Gastroesophageal sphincter (tissue), 4 donors: ENCODE results near the gene PTPRN2. TPM values are rescaled to one million over a fixed set of nuclear protein-coding genes. Genes with fewer than 3 reads are reported as not detected.

ENCODE experiments used
- ATAC-seq: fragments of 150-250 bp; one replicate; pipeline ENCODE4 v1.9.1; 2016; ENCODE audit warnings: mild to moderate bottlenecking, moderate library complexity
- H3K27ac ChIP-seq, 4 donors: fragments of 200-600 bp; sonication (generic) in 3 of 4; 1 replicate in 3 of 4; 2 replicates in 1 of 4; pipeline ENCODE4 v1.5.1; 2016 to 2019
- H3K27me3 ChIP-seq: fragments of 200-600 bp; sonication (generic); one replicate; pipeline ENCODE4 v1.5.1; 2019
- H3K36me3 ChIP-seq, 2 donors: fragments of 200-600 bp; sonication (generic); one replicate each; pipeline ENCODE4 v1.5.1; 2019; ENCODE audit warnings: control low read depth in 1 of 2
- H3K4me1 ChIP-seq, 3 donors: fragments of 200-600 bp; sonication (generic); 1 replicate in 2 of 3; 2 replicates in 1 of 3; pipeline ENCODE4 v1.5.1; 2016 to 2019; ENCODE audit warnings: control low read depth in 2 of 3
- H3K4me3 ChIP-seq, 2 donors: fragments of 200-600 bp; sonication (generic); one replicate each; pipeline ENCODE4 v1.5.1; 2019; ENCODE audit warnings: mild to moderate bottlenecking in 1 of 2, moderate library complexity in 1 of 2
- H3K9me3 ChIP-seq, 3 donors: fragments of 200-600 bp; sonication (generic); one replicate each; pipeline ENCODE4 v1.5.1; 2017 to 2019; ENCODE audit warnings: control low read depth in 2 of 3
- EP300 ChIP-seq: sonication (generic); formaldehyde crosslinking; IDR thresholded peaks from one replicate; pipeline ENCODE4 v1.6.1; 2017; ENCODE audit warnings: antibody characterized with exemption, mild to moderate bottlenecking
- POLR2A ChIP-seq, 2 donors: fragments of 450-650 bp; IDR thresholded peaks; one replicate each; pipeline ENCODE4 v1.6.1; 2017; ENCODE audit warnings: antibody characterized with exemption in 2 of 2, mild to moderate bottlenecking in 2 of 2, moderate library complexity in 1 of 2
- POLR2AphosphoS5 ChIP-seq: sonication (generic); formaldehyde crosslinking; IDR thresholded peaks from one replicate; pipeline ENCODE4 v1.6.1; 2017; ENCODE audit warnings: antibody characterized with exemption
- WGBS, 2 donors: methylation state at CpG; one replicate each; pipeline ENCODE4 v1.1.5; 2018; ENCODE audit warnings: low coverage in 1 of 2; 5-methylcytosine and 5-hydroxymethylcytosine counted together
- total RNA-seq, 4 donors: library from RNA; depleted of rRNA; stranded (reverse); fragments of >200 nt; gene quantifications; one replicate each; pipeline ENCODE4 v1.1.0, GENCODE V29; 2016
- TF ChIP-seq, protein P1 (sequence below), 4 experiments: fragments of 200-600 bp in 2 of 4; fragments of 450-650 bp in 2 of 4; sonication (generic) in 1 of 4; IDR thresholded peaks; one replicate each; pipeline ENCODE4 v1.5.1; 2017 to 2019; ENCODE audit warnings: antibody characterized with exemption in 4 of 4, mild to moderate bottlenecking in 2 of 4, moderate library complexity in 2 of 4

PTPRN2 gene
- total RNA-seq, 4 donors from 2014 or later = 1.7 to 4.7 (median 3.3) TPM

DNA sequence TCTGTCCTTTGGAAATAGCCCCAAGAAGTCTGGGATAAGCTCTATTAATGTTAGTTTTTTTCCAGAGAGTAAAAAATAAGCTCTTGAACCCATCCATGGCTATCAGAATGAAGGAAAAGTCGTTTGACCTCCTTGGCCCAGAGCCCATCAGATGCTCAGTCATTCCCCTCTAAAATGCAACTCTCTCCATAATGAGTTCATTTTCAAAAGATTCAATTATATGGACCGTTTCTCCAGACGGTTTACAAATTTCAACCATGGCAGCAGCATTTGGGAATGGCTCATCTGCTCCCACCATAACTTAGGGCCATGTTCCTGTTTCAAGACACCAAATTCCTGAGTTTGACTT, 220.0 kb downstream of the PTPRN2 start:
- H3K4me1 ChIP-seq = no peaks in the 10 kb centered on the region
- ATAC-seq = no peak
- TF ChIP-seq POLR2AphosphoS5 = no peak
- TF ChIP-seq EP300 = no peak
- TF ChIP-seq POLR2A (IDR thresholded peaks at IDR 0.05) = no peak
- TF ChIP-seq, protein P1, sequence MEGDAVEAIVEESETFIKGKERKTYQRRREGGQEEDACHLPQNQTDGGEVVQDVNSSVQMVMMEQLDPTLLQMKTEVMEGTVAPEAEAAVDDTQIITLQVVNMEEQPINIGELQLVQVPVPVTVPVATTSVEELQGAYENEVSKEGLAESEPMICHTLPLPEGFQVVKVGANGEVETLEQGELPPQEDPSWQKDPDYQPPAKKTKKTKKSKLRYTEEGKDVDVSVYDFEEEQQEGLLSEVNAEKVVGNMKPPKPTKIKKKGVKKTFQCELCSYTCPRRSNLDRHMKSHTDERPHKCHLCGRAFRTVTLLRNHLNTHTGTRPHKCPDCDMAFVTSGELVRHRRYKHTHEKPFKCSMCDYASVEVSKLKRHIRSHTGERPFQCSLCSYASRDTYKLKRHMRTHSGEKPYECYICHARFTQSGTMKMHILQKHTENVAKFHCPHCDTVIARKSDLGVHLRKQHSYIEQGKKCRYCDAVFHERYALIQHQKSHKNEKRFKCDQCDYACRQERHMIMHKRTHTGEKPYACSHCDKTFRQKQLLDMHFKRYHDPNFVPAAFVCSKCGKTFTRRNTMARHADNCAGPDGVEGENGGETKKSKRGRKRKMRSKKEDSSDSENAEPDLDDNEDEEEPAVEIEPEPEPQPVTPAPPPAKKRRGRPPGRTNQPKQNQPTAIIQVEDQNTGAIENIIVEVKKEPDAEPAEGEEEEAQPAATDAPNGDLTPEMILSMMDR (IDR thresholded peaks at IDR 0.05) = no peak
- no peak overlapping the region for H3K4me3 ChIP-seq
- H3K27ac ChIP-seq = no peak overlapping the region
- no peaks in the 10 kb centered on the region for H3K36me3 ChIP-seq
- WGBS, 2 donors = 62 to 75% methylated on average over 3 of the region's 3 CpGs
- peaks cover 37% of the 10 kb centered on the region for H3K27me3 ChIP-seq
- no peaks in the 10 kb centered on the region for H3K9me3 ChIP-seq

DNA sequence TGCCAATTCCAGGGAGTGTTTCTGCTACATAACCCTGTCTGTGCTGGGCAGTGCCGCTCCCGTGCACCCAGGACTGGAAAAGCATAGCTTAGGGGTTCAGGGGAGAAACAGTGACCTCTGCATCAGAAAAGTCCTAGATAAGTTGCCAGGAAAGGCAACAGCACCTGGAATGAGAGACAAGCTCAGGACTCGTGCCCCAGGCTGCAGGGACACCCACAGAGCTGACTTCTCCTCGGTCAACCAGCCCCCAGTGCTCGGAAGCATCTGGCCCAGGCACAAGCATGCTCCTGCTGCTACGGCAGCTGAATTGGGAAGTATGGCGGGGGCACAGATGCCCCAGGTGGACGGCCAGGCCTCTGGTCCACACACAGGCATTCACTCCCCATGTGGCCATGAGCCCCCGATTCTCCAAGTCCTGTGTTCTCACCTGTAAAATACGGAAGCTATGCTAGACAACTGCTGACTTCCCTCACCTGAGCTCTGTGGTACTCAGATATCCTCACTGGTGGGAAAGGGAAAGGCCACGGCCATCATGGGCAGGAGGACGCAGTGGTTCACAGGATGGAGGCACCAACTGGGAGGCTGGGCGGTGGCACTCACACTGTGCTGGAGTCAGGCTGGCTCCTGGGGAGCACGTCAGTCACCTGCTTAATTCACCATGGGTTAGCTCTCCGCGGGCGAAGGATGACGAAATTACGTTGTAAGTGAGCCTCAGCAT, 220.5 kb downstream of the PTPRN2 start:
- H3K27me3 ChIP-seq = peaks cover 32% of the 10 kb centered on the region
- ATAC-seq = no peak
- H3K4me1 ChIP-seq = no peaks in the 10 kb centered on the region
- TF ChIP-seq, protein P1 (IDR thresholded peaks at IDR 0.05) = no peak
- TF ChIP-seq POLR2A (IDR thresholded peaks at IDR 0.05) (no peak), POLR2AphosphoS5 (no peak), EP300 (no peak)
- H3K9me3 ChIP-seq = no peaks in the 10 kb centered on the region
- WGBS, 2 donors = 79% methylated on average over 8 of the region's 19 CpGs; no CpG with 5 or more reads in 1 of the 2 donors
- H3K4me3 ChIP-seq = no peak overlapping the region
- H3K27ac ChIP-seq = no peak overlapping the region
- no peaks in the 10 kb centered on the region for H3K36me3 ChIP-seq

DNA sequence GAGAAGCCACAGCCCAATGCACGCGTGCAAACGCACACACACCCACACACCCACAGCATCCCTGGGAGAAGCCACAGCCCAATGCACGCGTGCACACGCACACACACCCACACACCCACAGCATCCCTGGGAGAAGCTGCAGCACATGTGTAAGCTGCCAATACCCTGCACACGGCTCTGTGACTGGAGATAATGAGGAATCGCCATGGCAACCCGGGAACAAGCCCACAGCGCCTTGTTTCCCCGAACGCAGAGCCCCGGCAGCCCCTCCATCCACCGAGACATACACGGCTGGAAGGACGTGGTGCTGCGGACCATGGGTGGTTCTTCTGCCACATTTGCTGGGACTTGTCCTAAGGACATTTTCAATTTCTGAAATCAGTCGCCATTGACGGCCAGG, 221.3 kb downstream of the PTPRN2 start:
- Histone ChIP-seq H3K36me3 (no peaks in the 10 kb centered on the region), H3K4me3 (no peak overlapping the region), H3K4me1 (no peaks in the 10 kb centered on the region), H3K27me3 (peaks cover 28% of the 10 kb centered on the region), H3K9me3 (no peaks in the 10 kb centered on the region), H3K27ac (no peak overlapping the region)
- 56% methylated on average over 5 of the region's 19 CpGs; no CpG with 5 or more reads in 1 of the 2 donors for WGBS, 2 donors
- ATAC-seq = no peak
- no peak for TF ChIP-seq EP300
- no peak for TF ChIP-seq POLR2A (IDR thresholded peaks at IDR 0.05)
- TF ChIP-seq, protein P1 (IDR thresholded peaks at IDR 0.05) = no peak
- no peak for TF ChIP-seq POLR2AphosphoS5

DNA sequence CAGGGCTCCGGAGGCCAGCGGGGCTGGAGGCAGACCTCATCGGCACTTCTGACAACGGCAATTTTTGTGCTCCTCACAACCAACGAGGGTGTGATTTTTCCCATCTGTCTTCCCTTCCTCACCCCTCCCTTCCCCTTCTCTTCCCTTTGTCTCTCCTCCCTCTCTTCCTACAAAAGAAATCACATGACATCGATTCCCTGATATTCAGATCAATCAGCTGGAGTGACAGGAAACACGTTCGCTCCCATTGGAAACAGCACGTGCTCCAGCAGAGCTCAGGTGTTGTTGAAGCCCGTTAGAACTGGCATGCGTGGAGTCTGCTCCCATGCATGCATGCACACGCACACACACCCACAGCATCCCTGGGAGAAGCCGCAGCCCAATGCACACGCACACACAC, 222.4 kb downstream of the PTPRN2 start:
- H3K9me3 ChIP-seq = no peaks in the 10 kb centered on the region
- WGBS, 2 donors = 59 to 64% methylated on average over 6 to 9 of the region's 14 CpGs
- no peak overlapping the region for H3K4me3 ChIP-seq
- TF ChIP-seq POLR2A (IDR thresholded peaks at IDR 0.05) (no peak), EP300 (no peak), POLR2AphosphoS5 (no peak)
- TF ChIP-seq, protein P1 (IDR thresholded peaks at IDR 0.05) = no peak
- H3K27me3 ChIP-seq = peaks cover 28% of the 10 kb centered on the region
- no peak overlapping the region for H3K27ac ChIP-seq
- no peaks in the 10 kb centered on the region for H3K36me3 ChIP-seq
- H3K4me1 ChIP-seq = no peaks in the 10 kb centered on the region
- ATAC-seq = no peak

DNA sequence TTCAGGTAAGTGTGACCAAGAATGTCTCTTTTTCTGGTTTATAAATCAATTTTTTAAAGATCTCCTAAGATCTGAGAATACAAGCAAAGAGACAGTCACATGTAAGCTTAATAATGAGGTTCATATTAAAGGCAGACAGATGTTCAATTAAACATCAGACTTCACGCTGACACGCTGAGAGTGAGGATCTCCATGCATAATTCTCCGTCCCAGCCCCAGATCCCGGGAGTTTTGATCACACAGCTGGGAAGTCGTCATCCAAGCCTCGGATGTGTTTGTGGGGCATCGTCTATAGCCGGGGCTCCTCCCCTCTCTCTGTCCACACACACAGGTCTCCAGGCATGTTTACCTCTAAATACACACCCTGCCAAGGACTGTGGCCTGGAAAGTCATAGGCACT, 223.2 kb downstream of the PTPRN2 start:
- peaks cover 29% of the 10 kb centered on the region for H3K27me3 ChIP-seq
- no peaks in the 10 kb centered on the region for H3K36me3 ChIP-seq
- no peaks in the 10 kb centered on the region for H3K9me3 ChIP-seq
- no peak overlapping the region for H3K4me3 ChIP-seq
- no peak for ATAC-seq
- 68% methylated on average over 8 of the region's 8 CpGs; no CpG with 5 or more reads in 1 of the 2 donors for WGBS, 2 donors
- TF ChIP-seq POLR2A (IDR thresholded peaks at IDR 0.05) = no peak
- no peak for TF ChIP-seq POLR2AphosphoS5
- TF ChIP-seq EP300 = no peak
- TF ChIP-seq, protein P1 (IDR thresholded peaks at IDR 0.05) = no peak
- H3K27ac ChIP-seq = no peak overlapping the region
- H3K4me1 ChIP-seq = no peaks in the 10 kb centered on the region
